ENCODE measurements around the gene SCD5. TPM values are rescaled to one million over a fixed set of nuclear protein-coding genes. Genes with fewer than 3 reads are reported as not detected.
"Not testable (repeated sequence)": the region's sequence is repeated elsewhere in the genome, so short reads cannot be mapped to it uniquely, and the experiment has no call there.

Gene SCD5
- total RNA-seq = 2.3 and 6.9 TPM in 2 replicates

DNA sequence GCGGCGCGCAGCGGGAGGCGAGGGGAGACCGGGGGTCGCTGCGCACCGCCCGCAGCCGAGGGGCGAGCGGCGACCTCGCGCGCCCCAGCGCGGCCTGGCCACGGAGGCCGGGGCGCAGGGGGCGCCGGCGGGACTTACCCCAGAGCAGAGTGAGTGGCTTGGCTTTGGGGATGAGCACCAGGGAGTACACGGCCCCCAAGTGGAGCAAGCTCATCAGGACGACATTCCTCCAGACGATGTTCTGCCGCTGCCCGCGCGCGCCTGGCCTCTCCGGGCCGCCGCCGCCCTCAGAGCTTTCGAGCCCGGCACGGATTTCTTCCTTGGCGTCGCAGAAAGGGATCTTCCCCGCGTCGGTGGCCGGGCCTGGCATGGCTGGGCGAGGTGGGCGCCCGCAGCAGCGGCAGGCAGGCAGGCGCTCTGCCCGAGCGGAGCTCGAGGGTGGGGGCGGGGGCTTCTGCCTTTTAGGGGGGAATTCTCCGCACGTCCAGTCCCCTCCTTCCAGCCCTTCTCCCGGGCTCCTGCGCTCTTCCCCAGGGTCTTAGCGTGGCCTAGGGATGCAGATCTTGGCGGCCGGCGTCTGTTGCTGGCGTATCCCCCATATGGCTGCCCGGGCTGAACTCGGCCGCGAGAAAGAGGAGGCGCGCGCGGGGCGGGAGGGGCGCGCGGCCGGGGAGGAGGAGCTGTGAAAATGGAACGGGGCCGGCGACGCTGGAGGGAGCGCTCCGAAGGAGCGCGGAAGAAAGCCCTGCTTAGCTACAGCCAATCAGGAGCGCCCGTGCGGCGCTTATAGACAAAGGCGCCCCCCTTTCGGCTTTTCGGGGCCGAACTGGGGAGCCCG, at the start of gene SCD5:
TSS of gene SCD5 (minus strand) at position 629 of the 838 bp plus-strand sequence. CDS start at position 370, 259 bp downstream.
- peak within 1 kb of the TSS; percentile 72 for H3K4me3 ChIP-seq (ENCODE audit: low read depth, low read length)
- no peak for TF ChIP-seq CTCF (IDR thresholded peaks at IDR 0.05; ENCODE audit: insufficient read depth, low read depth, low read length)
- DNase-seq (ENCODE audit: low read depth) = peak; percentile 81

GRCh38 chr4:82842593-82842992, 44.0 kb upstream of the SCD5 start:
- peak; percentile 21 for DNase-seq (ENCODE audit: low read depth)
- peak; percentile 58 for TF ChIP-seq CTCF (IDR thresholded peaks at IDR 0.05; ENCODE audit: insufficient read depth, low read depth, low read length)
- H3K4me3 ChIP-seq (ENCODE audit: low read depth, low read length) = no peak overlapping the region

DNA sequence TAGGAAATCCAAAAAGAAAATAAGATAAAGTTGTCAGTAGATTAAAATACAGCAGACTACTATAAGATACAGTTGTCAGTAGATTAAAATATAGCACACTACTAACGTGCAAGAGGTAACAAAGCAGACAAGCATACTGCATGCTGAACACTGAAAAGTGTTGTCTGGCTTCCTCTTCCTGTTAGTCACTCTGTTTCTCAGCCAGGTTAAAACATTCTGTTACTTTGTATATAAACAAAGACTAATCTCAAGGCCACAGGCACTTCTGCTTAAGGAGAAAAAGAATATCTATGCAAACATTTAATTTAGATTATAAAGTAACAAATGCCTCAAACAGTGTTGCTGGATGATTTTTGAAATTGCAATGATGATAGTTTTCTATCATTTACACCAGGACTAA, 41.0 kb upstream of the SCD5 start:
- TF ChIP-seq CTCF (IDR thresholded peaks at IDR 0.05; ENCODE audit: insufficient read depth, low read depth, low read length) = no peak
- DNase-seq (ENCODE audit: low read depth) = peak; percentile 44
- H3K4me3 ChIP-seq (ENCODE audit: low read depth, low read length) = no peak overlapping the region

GRCh38 chr4:82833696-82834313, 35.2 kb upstream of the SCD5 start:
- H3K4me3 ChIP-seq (ENCODE audit: low read depth, low read length) = no peak overlapping the region
- TF ChIP-seq CTCF (IDR thresholded peaks at IDR 0.05; ENCODE audit: insufficient read depth, low read depth, low read length) = no peak
- DNase-seq (ENCODE audit: low read depth) = peak; percentile 87

GRCh38 chr4:82833060-82833459, 34.5 kb upstream of the SCD5 start:
- not testable (repeated sequence) for H3K4me3 ChIP-seq (ENCODE audit: low read depth, low read length); DNase-seq (ENCODE audit: low read depth)

GRCh38 chr4:82825425-82825824, 26.8 kb upstream of the SCD5 start:
- no peak overlapping the region for H3K4me3 ChIP-seq (ENCODE audit: low read depth, low read length)
- DNase-seq (ENCODE audit: low read depth) = no peak
- no peak for TF ChIP-seq CTCF (IDR thresholded peaks at IDR 0.05; ENCODE audit: insufficient read depth, low read depth, low read length)

- H3K4me3 ChIP-seq (ENCODE audit: low read depth, low read length) = no peak overlapping the region
- TF ChIP-seq CTCF (IDR thresholded peaks at IDR 0.05; ENCODE audit: insufficient read depth, low read depth, low read length) = no peak
- DNase-seq (ENCODE audit: low read depth) = peak; percentile 13
These were observed 24.5 kb upstream of the SCD5 start for GRCh38 chr4:82823062-82823461.

Data from fibroblast of villous mesenchyme (primary cell).